HEK293 (cell line): ENCODE results near the gene SAC3D1.

Experiments used
- CTCF ChIA-PET: fragments of 350-600 bp; formaldehyde crosslinking; extraction: SDS; loops from one replicate; lab custom pipeline; 2021; ENCODE audit warnings: antibody characterized with exemption; lab: Yijun Ruan, JAX
- POLR2A ChIA-PET: fragments of 300-600 bp; formaldehyde crosslinking; extraction: SDS; loops from one replicate; lab custom pipeline; 2020; ENCODE audit warnings: antibody characterized with exemption, inconsistent platforms; lab: Yijun Ruan, JAX
- H3K27ac ChIP-seq: fragments of 200-500 bp; sonication (Bioruptor generic); 2 replicates; pipeline ENCODE4 v1.5.1; 2014; ENCODE audit warnings: low read depth, low read length, control low read depth, inconsistent platforms; ENCODE audit errors: extremely low read depth
- H3K36me3 ChIP-seq, 2 experiments: fragments of 200-500 bp in 1 of 2; sonication (Bioruptor generic) in 1 of 2; 1 replicate in 1 of 2; 2 replicates in 1 of 2; pipeline ENCODE4 v1.5.1; 2014 to 2017; ENCODE audit warnings: inconsistent platforms in 2 of 2, low read length in 2 of 2; ENCODE audit not compliant: control insufficient read depth in 2 of 2, insufficient read depth in 1 of 2
- H3K4me1 ChIP-seq: fragments of 200-500 bp; sonication (Bioruptor generic); 2 replicates; pipeline ENCODE4 v1.5.1; 2014; ENCODE audit warnings: mild to moderate bottlenecking, low read length, inconsistent platforms; ENCODE audit not compliant: control insufficient read depth, insufficient read depth
- H3K4me3 ChIP-seq: 2 replicates; pipeline ENCODE4 v1.5.1; 2011; ENCODE audit warnings: low read depth, mild to moderate bottlenecking, control low read depth, low read length, moderate library complexity
- H3K9me3 ChIP-seq: fragments of 200-500 bp; sonication (Bioruptor generic); 2 replicates; pipeline ENCODE4 v1.5.1; 2014; ENCODE audit warnings: low read depth, low read length, inconsistent platforms; ENCODE audit not compliant: control insufficient read depth, insufficient read depth
- GLIS1 ChIP-seq: fragments of 450-650 bp; formaldehyde crosslinking; IDR thresholded peaks from 2 replicates; pipeline ENCODE4 v1.5.1; 2016; ENCODE audit warnings: missing biosample characterization, missing genetic modification characterization
- KLF10 ChIP-seq: fragments of 450-650 bp; IDR thresholded peaks from 2 replicates; pipeline ENCODE4 v1.5.1; 2018; ENCODE audit warnings: missing biosample characterization, mild to moderate bottlenecking, missing genetic modification characterization
- OSR2 ChIP-seq: fragments of 450-650 bp; formaldehyde crosslinking; IDR thresholded peaks from 2 replicates; pipeline ENCODE4 v1.5.1; 2016; ENCODE audit warnings: missing biosample characterization, missing genetic modification characterization
- PRDM2 ChIP-seq: fragments of 450-650 bp; formaldehyde crosslinking; IDR thresholded peaks from 2 replicates; pipeline ENCODE4 v1.5.1; 2016; ENCODE audit warnings: missing biosample characterization, missing genetic modification characterization, borderline replicate concordance
- PRDM4 ChIP-seq: fragments of 450-650 bp; formaldehyde crosslinking; IDR thresholded peaks from 2 replicates; pipeline ENCODE4 v1.5.1; 2017; ENCODE audit warnings: missing biosample characterization, missing genetic modification characterization
- SP2 ChIP-seq: fragments of 450-650 bp; formaldehyde crosslinking; IDR thresholded peaks from 2 replicates; pipeline ENCODE4 v1.5.1; 2016; ENCODE audit warnings: missing biosample characterization, missing genetic modification characterization
- YY1 ChIP-seq: fragments of 450-650 bp; formaldehyde crosslinking; IDR thresholded peaks from 2 replicates; pipeline ENCODE4 v1.5.1; 2018; ENCODE audit warnings: missing biosample characterization, missing genetic modification characterization
- ZBTB7A ChIP-seq: fragments of 450-650 bp; formaldehyde crosslinking; IDR thresholded peaks from 2 replicates; pipeline ENCODE4 v1.5.1; 2016; ENCODE audit warnings: low read depth, missing biosample characterization, missing genetic modification characterization
- ZFP3 ChIP-seq: fragments of 450-650 bp; formaldehyde crosslinking; IDR thresholded peaks from 2 replicates; pipeline ENCODE4 v1.5.1; 2016; ENCODE audit warnings: low read depth, missing biosample characterization, missing genetic modification characterization
- ZNF148 ChIP-seq: fragments of 450-650 bp; formaldehyde crosslinking; IDR thresholded peaks from 2 replicates; pipeline ENCODE4 v1.5.0; 2017; ENCODE audit warnings: missing biosample characterization, missing genetic modification characterization, borderline replicate concordance
- ZNF157 ChIP-seq: fragments of 450-650 bp; formaldehyde crosslinking; IDR thresholded peaks from 2 replicates; pipeline ENCODE4 v1.5.1; 2016; ENCODE audit warnings: missing biosample characterization, missing genetic modification characterization
- ZNF175 ChIP-seq: fragments of 450-650 bp; formaldehyde crosslinking; IDR thresholded peaks from 2 replicates; pipeline ENCODE4 v1.5.1; 2016; ENCODE audit warnings: missing biosample characterization, missing genetic modification characterization
- ZNF426 ChIP-seq: fragments of 450-650 bp; formaldehyde crosslinking; IDR thresholded peaks from 2 replicates; pipeline ENCODE4 v1.5.1; 2017; ENCODE audit warnings: missing biosample characterization, missing genetic modification characterization, mild to moderate bottlenecking, inconsistent platforms, moderate library complexity
- ZNF548 ChIP-seq: fragments of 450-650 bp; formaldehyde crosslinking; IDR thresholded peaks from 2 replicates; pipeline ENCODE4 v1.5.1; 2016; ENCODE audit warnings: missing biosample characterization, missing genetic modification characterization
- ZNF560 ChIP-seq: fragments of 450-650 bp; formaldehyde crosslinking; IDR thresholded peaks from 2 replicates; pipeline ENCODE4 v1.5.1; 2017; ENCODE audit warnings: missing biosample characterization, missing genetic modification characterization, borderline replicate concordance
- ZNF76 ChIP-seq: fragments of 450-650 bp; formaldehyde crosslinking; IDR thresholded peaks from 2 replicates; pipeline ENCODE4; 2016; ENCODE audit warnings: low read depth, missing biosample characterization, missing genetic modification characterization, borderline replicate concordance
- ZNF837 ChIP-seq: fragments of 450-650 bp; formaldehyde crosslinking; IDR thresholded peaks from 2 replicates; pipeline ENCODE4 v1.5.1; 2016; ENCODE audit warnings: missing biosample characterization, missing genetic modification characterization
- ZSCAN30 ChIP-seq: fragments of 450-650 bp; IDR thresholded peaks from 2 replicates; pipeline ENCODE4 v1.5.1; 2018; ENCODE audit warnings: missing biosample characterization, mild to moderate bottlenecking, missing genetic modification characterization, moderate library complexity
- TF ChIP-seq, protein P1 (sequence below): fragments of 450-650 bp; formaldehyde crosslinking; IDR thresholded peaks from 2 replicates; pipeline ENCODE4 v1.5.1; 2016; ENCODE audit warnings: missing biosample characterization, missing genetic modification characterization
- TF ChIP-seq, protein P2 (sequence below): fragments of 450-650 bp; formaldehyde crosslinking; IDR thresholded peaks from 2 replicates; pipeline ENCODE4 v1.5.1; 2016; ENCODE audit warnings: missing biosample characterization, missing genetic modification characterization

Gene SAC3D1

GRCh38 chr11:65040847-65041622 lies at the start of gene SAC3D1 (continued):
- TF ChIP-seq PRDM4 (tag by site-specific recombination) (no peak), SP2 (tag by site-specific recombination) (peak; percentile 80), ZNF548 (no peak), ZNF76 (peak; percentile 96), ZSCAN30 (no peak), KLF10 (tag by site-specific recombination) (peak; percentile 24; the same call in 1 of the 2 replicates), ZFP3 (tag by site-specific recombination) (no peak), GLIS1 (tag by site-specific recombination) (peak; percentile 33), ZNF175 (tag by site-specific recombination) (no peak)
- TF ChIP-seq, all 188 proteins: peak for 37

DNA sequence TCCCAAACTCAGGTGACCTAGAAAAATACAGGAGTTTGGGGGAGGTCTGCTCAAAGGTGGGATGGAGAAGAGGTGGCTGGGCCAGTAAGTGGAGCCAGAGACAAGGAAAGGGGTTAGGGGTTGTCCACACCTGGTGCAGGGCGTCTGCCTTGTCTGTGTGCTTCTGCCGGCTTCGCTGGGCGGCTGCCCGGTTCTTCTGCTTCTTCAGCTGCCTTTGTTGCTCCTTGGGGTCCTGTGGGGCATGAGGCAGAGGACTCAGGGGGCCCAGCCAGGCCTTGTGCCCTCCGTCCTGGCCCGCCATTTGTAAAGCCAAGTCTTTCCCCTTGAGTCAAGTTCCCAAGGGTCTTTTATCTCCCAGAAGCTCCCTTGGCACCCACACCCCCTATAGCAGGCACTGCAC lies 46.7 kb upstream of the SAC3D1 start:
- TF ChIP-seq YY1 (tag by site-specific recombination) (no peak), ZNF426 (no peak), OSR2 (tag by site-specific recombination) (no peak), ZNF157 (tag by site-specific recombination) (no peak), PRDM2 (tag by site-specific recombination) (no peak), ZNF148 (tag by site-specific recombination) (no peak), ZNF837 (no peak), ZBTB7A (no peak), ZNF560 (no peak)
- TF ChIP-seq, protein P1, sequence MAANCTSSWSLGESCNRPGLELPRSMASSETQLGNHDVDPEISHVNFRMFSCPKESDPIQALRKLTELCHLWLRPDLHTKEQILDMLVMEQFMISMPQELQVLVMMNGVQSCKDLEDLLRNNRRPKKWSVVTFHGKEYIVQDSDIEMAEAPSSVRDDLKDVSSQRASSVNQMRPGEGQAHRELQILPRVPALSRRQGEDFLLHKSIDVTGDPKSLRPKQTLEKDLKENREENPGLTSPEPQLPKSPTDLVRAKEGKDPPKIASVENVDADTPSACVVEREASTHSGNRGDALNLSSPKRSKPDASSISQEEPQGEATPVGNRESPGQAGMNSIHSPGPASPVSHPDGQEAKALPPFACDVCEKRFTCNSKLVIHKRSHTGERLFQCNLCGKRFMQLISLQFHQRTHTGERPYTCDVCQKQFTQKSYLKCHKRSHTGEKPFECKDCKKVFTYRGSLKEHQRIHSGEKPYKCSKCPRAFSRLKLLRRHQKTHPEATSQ (tag by site-specific recombination) = no peak
- TF ChIP-seq, protein P2, sequence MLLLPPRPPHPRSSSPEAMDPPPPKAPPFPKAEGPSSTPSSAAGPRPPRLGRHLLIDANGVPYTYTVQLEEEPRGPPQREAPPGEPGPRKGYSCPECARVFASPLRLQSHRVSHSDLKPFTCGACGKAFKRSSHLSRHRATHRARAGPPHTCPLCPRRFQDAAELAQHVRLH (tag by site-specific recombination) = no peak
- Histone ChIP-seq H3K27ac (no peak overlapping the region), H3K9me3 (no peaks in the 10 kb centered on the region), H3K4me3 (no peak overlapping the region), H3K36me3 (no peaks in the 10 kb centered on the region), H3K4me1 (no peaks in the 10 kb centered on the region)
- ChIA-PET CTCF (no interaction called here), POLR2A (no interaction called here)
